Peyer's patch (tissue), 4 donors: Measurements from ENCODE around the gene ZNF385D. TPM values are rescaled to one million over a fixed set of nuclear protein-coding genes. Genes with fewer than 3 reads are reported as not detected.

ENCODE experiments used
- DNase-seq, 3 donors: peaks; one replicate each; pipeline ENCODE4 v3.0.0-alpha.2; 2017 to 2019
- H3K27ac ChIP-seq, 4 donors: fragments of 200-600 bp; sonication (generic); one replicate each; pipeline ENCODE4 v1.5.1; 2016 to 2019
- H3K27me3 ChIP-seq, 2 donors: fragments of 200-600 bp; sonication (generic); one replicate each; pipeline ENCODE4 v1.5.1; 2019
- H3K36me3 ChIP-seq, 3 donors: fragments of 200-600 bp; sonication (generic); one replicate each; pipeline ENCODE4 v1.5.1; 2016 to 2019
- H3K4me1 ChIP-seq, 4 donors: fragments of 200-600 bp; sonication (generic); one replicate each; pipeline ENCODE4 v1.5.1; 2016 to 2019
- H3K4me3 ChIP-seq, 4 donors: fragments of 200-600 bp; sonication (generic); 1 replicate in 3 of 4; 2 replicates in 1 of 4; pipeline ENCODE4 v1.5.1; 2016 to 2019; ENCODE audit warnings: mild to moderate bottlenecking in 1 of 4
- H3K9me3 ChIP-seq, 4 donors: fragments of 200-600 bp; sonication (generic); one replicate each; pipeline ENCODE4 v1.5.1; 2016 to 2019; ENCODE audit warnings: mild to moderate bottlenecking in 1 of 4
- CTCF ChIP-seq, 6 experiments: fragments of 450-650 bp in 4 of 6; fragments of 200-600 bp in 2 of 6; sonication (generic) in 1 of 6; IDR thresholded peaks; one replicate each; pipeline ENCODE4 v1.5.1; 2017 to 2019; ENCODE audit warnings: antibody characterized with exemption in 6 of 6, mild to moderate bottlenecking in 3 of 6, moderate library complexity in 1 of 6
- POLR2A ChIP-seq, 2 donors: fragments of 450-650 bp; IDR thresholded peaks; one replicate each; pipeline ENCODE4 v1.5.1; 2017; ENCODE audit warnings: antibody characterized with exemption in 2 of 2, mild to moderate bottlenecking in 2 of 2, moderate library complexity in 2 of 2
- total RNA-seq, 4 donors: library from RNA; depleted of rRNA; stranded (reverse); fragments of >200 nt; gene quantifications; one replicate each; pipeline ENCODE4 v1.1.0, GENCODE V29; 2016

The ZNF385D gene
- total RNA-seq, 4 donors from 2014 or later: 1.1 to 3.3 (median 1.8) TPM

GRCh38 chr3:21783839-21784238 lies 32.8 kb upstream of the ZNF385D start:
- no peak for TF ChIP-seq CTCF (IDR thresholded peaks at IDR 0.05)
- TF ChIP-seq POLR2A (IDR thresholded peaks at IDR 0.05): no peak
- no peaks in the 10 kb centered on the region for H3K27me3 ChIP-seq
- no peak overlapping the region for H3K27ac ChIP-seq
- no peak for DNase-seq
- no peaks in the 10 kb centered on the region for H3K9me3 ChIP-seq
- H3K4me3 ChIP-seq: no peak overlapping the region
- H3K36me3 ChIP-seq: no peaks in the 10 kb centered on the region
- H3K4me1 ChIP-seq: no peaks in the 10 kb centered on the region

GRCh38 chr3:21781355-21781754 lies 30.3 kb upstream of the ZNF385D start:
- no peak for TF ChIP-seq POLR2A (IDR thresholded peaks at IDR 0.05)
- TF ChIP-seq CTCF (IDR thresholded peaks at IDR 0.05): no peak
- Histone ChIP-seq H3K27ac (no peak overlapping the region), H3K4me3 (no peak overlapping the region), H3K36me3 (no peaks in the 10 kb centered on the region), H3K9me3 (no peaks in the 10 kb centered on the region), H3K27me3 (no peaks in the 10 kb centered on the region), H3K4me1 (no peaks in the 10 kb centered on the region)
- DNase-seq: no peak

- no peak overlapping the region for H3K27ac ChIP-seq
- TF ChIP-seq CTCF (IDR thresholded peaks at IDR 0.05): no peak
- TF ChIP-seq POLR2A (IDR thresholded peaks at IDR 0.05): no peak
- no peaks in the 10 kb centered on the region for H3K4me1 ChIP-seq
- H3K9me3 ChIP-seq: no peaks in the 10 kb centered on the region
- DNase-seq: no peak
- H3K36me3 ChIP-seq: no peaks in the 10 kb centered on the region
- H3K4me3 ChIP-seq: no peak overlapping the region
- H3K27me3 ChIP-seq: no peaks in the 10 kb centered on the region
These were observed 28.9 kb upstream of the ZNF385D start for GRCh38 chr3:21779909-21780308.

- TF ChIP-seq CTCF (IDR thresholded peaks at IDR 0.05): no peak
- Histone ChIP-seq H3K9me3 (no peaks in the 10 kb centered on the region), H3K36me3 (no peaks in the 10 kb centered on the region), H3K27ac (no peak overlapping the region), H3K4me1 (no peaks in the 10 kb centered on the region), H3K27me3 (no peaks in the 10 kb centered on the region), H3K4me3 (no peak overlapping the region)
- DNase-seq: no peak
These were observed 27.7 kb upstream of the ZNF385D start for GRCh38 chr3:21778715-21779114.

GRCh38 chr3:21777821-21778220 lies 26.8 kb upstream of the ZNF385D start:
- TF ChIP-seq CTCF (IDR thresholded peaks at IDR 0.05) (no peak), POLR2A (IDR thresholded peaks at IDR 0.05) (no peak)
- Histone ChIP-seq H3K4me3 (no peak overlapping the region), H3K4me1 (no peaks in the 10 kb centered on the region), H3K36me3 (no peaks in the 10 kb centered on the region), H3K27ac (no peak overlapping the region), H3K9me3 (no peaks in the 10 kb centered on the region), H3K27me3 (no peaks in the 10 kb centered on the region)
- DNase-seq: no peak

- H3K4me1 ChIP-seq: no peaks in the 10 kb centered on the region
- no peaks in the 10 kb centered on the region for H3K9me3 ChIP-seq
- TF ChIP-seq CTCF (IDR thresholded peaks at IDR 0.05) (no peak), POLR2A (IDR thresholded peaks at IDR 0.05) (no peak)
- H3K4me3 ChIP-seq: no peak overlapping the region
- H3K27me3 ChIP-seq: no peaks in the 10 kb centered on the region
- no peak overlapping the region for H3K27ac ChIP-seq
- DNase-seq: no peak
- no peaks in the 10 kb centered on the region for H3K36me3 ChIP-seq
These were observed 15.0 kb upstream of the ZNF385D start for GRCh38 chr3:21766002-21766401.
